GM13976 (cell line): ENCODE measurements around the gene SYNE3.

Source experiments
- DNase-seq: peaks from one replicate; pipeline ENCODE4 v3.0.0; 2012; ENCODE audit warnings: low spot score
- CTCF ChIP-seq: IDR thresholded peaks from 2 replicates; pipeline ENCODE4 v1.5.1; 2012; ENCODE audit warnings: borderline replicate concordance, mild to moderate bottlenecking; ENCODE audit not compliant: insufficient read depth; ENCODE audit errors: extremely low read depth, missing control alignments, control extremely low read depth
- in situ Hi-C: fragments of 300-500 bp; cut with MboI; formaldehyde crosslinking; loops from one replicate; pipeline ENCODE4 v1.12.0; 2022; ENCODE audit warnings: low sequenced_read_pairs, mixed read lengths, inconsistent platforms; ENCODE audit not compliant: unreplicated experiment

Gene SYNE3

GRCh38 chr14:95475540-95476240 is 40.8 kb downstream of the SYNE3 start:
- no peak for DNase-seq
- in situ Hi-C loops, result no loop called here

DNA sequence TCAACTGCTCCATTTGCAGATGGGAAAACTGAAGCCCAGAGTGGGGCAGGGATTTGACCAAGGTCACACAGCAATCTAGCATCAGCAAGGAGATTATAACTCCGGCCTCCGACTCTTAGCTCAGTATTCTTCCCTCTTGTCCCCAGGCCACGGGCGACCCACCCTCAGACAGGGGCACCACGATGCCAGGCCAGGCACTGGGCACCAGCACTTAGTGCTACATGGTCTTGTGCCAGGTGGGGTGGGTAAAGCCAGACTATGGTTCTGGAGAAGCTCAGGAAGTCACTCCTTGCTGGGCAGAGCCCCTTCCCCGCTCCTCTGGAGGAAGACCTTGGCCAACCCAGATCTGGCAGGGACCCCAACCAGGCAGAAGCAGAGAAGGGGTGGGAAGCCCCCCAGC is 41.5 kb downstream of the SYNE3 start:
- TF ChIP-seq CTCF, result no peak
- no peak for DNase-seq
- in situ Hi-C loops, result no loop called here

More at GRCh38 chr14:95475540-95476240, 40.8 kb downstream of the SYNE3 start:
- no peak for TF ChIP-seq CTCF

DNA sequence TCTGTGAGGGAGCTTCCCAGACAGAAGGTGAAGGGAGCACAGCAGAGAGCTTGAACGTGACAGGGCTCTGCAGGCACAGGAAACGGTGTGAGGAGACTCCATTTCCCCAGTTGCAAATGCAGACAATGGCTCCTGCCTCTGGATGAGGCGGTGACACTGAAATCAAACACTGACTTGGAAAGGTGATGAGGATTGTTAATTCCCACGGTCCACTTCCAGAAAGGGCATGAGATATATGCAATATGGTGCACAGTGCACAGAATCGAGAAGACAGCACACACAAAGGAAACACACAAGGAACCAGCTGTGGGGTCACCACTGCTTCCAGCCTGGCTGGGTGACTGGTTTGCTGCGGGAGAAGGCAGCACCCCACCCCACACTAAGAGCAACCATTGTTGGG is 42.0 kb downstream of the SYNE3 start:
- no peak for DNase-seq
- in situ Hi-C loops, result no loop called here
- TF ChIP-seq CTCF, result no peak

DNA sequence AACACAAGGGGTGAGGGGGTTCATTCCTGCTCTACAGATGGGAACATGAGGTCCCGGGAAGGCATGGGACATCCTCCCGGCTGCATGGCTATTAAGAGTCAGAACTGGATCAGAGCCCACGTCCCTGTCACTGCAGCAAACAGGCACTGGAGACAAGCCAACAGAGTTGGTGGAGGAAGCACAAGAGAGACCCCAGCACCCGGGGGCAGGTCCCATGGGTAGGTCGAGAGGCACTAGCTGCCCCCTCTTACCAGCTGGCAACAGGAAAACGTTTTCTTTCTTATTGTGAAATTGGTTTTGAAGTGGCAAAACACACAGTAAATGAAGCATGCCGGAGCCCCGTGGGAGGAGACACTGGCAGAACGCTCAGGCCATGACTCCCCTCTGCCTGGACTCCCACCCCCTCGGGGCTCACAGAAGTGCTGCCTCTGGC is 43.6 kb downstream of the SYNE3 start:
- in situ Hi-C loops, result no loop called here
- DNase-seq, result no peak
- TF ChIP-seq CTCF, result no peak

DNA sequence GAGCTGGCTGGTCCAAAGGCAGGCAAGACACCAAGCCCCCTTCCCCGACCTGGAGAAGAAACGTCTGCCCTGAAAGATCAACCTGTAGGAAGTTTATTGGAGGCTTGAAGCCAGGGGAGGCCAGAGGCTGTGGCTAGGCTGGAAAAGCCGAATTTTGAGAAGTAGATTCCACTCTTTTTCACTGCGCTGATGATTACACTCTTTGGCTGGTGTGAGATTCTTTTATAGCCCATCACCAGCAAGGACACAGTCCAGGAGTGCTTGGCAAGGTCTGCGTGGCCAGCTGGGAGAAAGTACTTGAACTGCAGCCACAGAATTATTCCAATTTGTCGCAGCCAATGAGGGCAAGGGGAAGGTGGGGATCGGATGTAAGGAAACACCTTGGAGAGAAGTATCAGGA is 45.0 kb downstream of the SYNE3 start:
- TF ChIP-seq CTCF, result no peak
- in situ Hi-C loops, result no loop called here
- no peak for DNase-seq

- in situ Hi-C loops, result no loop called here
- no peak for TF ChIP-seq CTCF
- no peak for DNase-seq
Observed at GRCh38 chr14:95471016-95471415, 45.4 kb downstream of the SYNE3 start.
